ENCODE data around the gene UFM1.

DNA sequence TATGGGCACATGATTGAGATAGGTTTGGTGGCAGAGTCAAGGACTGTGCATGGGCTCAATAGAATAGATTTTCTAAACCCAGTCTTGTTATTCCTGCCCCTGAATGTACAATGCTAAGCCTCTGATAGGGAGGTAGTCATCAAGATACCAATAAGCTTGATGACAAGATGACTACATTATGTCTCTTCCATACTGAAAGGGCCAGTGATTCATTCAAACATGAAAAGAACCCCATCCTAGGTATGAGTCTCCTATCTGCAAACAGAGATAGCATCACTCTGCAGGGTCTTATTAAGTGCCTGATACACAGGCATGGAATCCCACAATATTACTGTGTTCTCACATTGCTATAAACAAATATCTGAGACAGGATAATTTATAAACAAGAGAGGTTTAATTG is 40.3 kb upstream of the UFM1 start:
- TF ChIP-seq CTCF (IDR thresholded peaks at IDR 0.05; ENCODE audit: poor library complexity, severe bottlenecking) = no peak
- TF ChIP-seq EZH2 (IDR thresholded peaks at IDR 0.05; ENCODE audit: borderline replicate concordance, insufficient read depth, low read length, poor library complexity, severe bottlenecking) = no peak
- TF ChIP-seq TAF1 (IDR thresholded peaks at IDR 0.05; ENCODE audit: low read depth) = no peak
- no peak for TF ChIP-seq SMC3 (conservative IDR thresholded peaks at IDR 0.05; ENCODE audit: poor library complexity)
- TF ChIP-seq POLR2AphosphoS5 (IDR thresholded peaks at IDR 0.05) = no peak
- TF ChIP-seq RAD21 (conservative IDR thresholded peaks at IDR 0.05) = no peak
